ENCODE results near the gene EGFR.
A peak's percentile ranks its signal among the peaks of the same experiment; 100 is the strongest.

EGFR gene

GRCh38 chr7:55018361-55019190 is at the start of gene EGFR:
Gene EGFR, plus strand, starts transcription at chr7:55019017. Its CDS starts 261 bp downstream, at chr7:55019278.
- peak; percentile 10 for DNase-seq

DNA sequence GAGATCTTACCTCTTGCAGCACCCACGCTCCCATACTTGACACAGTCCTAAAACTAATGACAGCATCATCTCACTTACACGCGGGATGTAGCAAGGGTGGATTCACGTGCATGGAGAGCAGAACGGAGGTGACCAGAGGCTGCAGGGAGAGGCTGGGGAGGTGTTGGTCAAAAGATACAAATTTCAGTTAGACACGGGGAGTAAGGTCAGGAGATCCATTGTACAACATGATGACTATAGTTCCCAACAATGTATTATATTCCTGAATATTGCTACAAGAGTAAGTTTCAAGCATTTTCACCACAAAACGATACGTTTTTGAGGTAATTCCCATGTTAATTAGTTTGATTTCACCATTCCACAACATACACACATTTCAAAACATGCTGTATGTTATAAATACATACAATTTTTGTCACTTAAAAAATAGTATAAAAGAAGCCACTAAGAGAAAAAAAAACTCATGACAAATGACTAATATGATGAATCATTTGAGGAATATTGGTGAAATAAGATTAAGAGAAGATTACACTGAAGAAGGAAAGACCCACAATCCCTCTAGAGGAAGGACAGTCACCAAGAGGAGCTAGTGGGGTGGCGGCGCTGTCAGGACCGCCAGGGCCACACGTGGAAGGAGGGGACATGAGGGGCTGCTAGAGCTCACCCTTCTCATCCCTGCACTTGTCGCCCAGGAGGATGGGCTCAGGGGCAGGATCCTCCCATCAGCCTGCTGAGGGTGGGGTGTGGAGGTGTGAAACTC is 49.4 kb upstream of the EGFR start:
- no peak for DNase-seq

DNA sequence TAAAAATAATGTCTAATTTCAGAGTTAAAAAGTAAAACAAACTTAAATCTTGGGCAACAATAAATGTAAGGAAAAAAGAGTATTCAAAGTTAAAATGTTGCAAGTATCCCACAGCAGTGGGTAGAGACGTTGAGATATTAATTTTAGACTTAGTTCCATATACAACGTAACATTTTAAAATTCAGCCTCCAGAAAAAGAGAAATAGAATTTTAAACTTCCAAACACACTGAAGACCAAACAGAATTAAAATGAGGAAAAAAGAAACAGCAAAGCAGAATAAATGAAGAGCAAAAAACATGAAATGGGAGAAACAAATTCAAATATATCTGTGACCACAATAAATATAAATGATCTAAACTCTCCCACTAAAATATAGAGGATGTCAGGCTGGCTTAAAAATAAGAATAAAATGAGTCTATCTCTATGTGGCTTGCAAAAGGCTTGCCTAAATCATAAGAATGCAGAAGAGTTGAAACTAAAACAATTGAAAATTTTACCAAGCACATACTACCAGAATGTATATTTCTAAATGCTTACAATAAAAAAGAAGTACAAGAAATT is 46.0 kb upstream of the EGFR start:
- DNase-seq: no peak

DNA sequence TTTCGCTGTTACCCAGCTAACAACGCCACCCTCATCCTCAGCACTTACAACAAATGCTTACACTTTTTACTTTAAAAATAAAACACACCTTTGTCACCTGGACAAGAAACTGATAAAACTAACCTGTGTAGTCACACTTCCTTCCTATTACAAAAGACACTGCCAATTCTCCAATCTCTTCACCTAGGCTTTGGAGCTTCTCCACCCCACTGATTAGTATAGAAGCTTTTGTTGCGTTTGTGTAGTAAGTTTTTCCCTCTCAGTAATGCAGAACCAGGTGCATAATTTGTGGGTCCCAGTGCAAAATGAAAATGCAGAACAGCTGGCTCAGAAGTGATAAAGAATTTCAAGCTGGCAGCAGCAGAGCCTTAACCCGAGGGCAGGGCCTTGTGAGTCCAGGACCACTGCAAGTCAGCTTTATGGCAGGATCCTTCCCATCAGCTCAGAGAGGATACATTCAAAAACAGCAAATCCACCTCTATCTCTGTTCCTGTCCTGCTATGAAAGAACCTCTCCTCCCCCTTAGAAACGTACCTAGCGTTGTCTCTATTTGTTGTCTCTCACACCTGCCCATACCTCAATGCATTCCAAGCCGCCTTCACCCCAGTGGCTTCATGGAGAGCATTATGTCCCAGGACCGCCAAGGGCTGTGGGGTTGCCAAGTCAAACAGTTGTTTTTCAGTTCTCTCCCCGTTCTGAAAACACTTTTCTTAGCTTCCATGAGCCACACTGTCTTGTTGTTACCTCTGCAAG is 40.3 kb upstream of the EGFR start:
- no peak for DNase-seq

DNA sequence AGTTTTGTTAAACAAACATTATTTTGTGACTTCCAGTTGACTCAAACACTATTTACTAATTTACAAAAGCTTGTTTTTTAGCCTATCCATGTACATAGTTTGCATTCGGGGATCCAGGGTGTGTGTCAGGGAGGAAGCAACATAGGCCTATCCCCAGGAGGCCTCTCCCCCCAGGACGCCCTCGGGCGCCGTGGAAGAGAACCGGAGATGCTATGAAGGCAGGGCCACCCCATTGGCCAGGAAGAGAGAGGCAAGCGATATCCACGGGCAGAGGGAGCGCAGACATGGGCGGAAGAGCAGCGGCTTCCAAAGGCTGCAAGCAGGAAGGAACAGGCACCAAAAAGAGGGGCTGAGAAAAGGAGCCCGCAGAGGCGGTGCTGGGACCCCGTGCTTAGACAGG is 38.3 kb upstream of the EGFR start:
- no peak for DNase-seq

GRCh38 chr7:54981913-54982312 is 36.9 kb upstream of the EGFR start:
- DNase-seq: no peak

GRCh38 chr7:54985426-54986330 is 33.1 kb upstream of the EGFR start:
- no peak for DNase-seq

GRCh38 chr7:54986716-54987115 is 32.1 kb upstream of the EGFR start:
- no peak for DNase-seq

DNA sequence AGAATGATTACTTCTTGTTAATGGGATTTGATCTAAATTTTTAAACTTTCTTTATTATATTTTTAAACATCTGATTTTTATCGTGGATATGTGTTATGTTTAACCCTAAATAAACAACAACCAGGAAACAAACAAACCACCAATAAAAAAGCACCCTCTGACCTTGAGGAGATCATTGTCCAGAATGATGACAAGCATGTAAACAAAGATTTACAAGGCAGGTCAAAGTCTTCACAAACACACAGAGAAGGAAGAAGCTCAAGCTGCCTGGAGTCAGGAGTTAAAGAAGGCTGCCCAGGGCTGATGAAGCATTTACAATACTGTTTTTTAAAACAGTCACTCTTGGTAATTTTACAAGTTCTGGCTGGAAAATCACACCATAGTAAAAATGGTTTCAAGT is 31.0 kb upstream of the EGFR start:
- no peak for DNase-seq

- DNase-seq: no peak
These were observed 30.3 kb upstream of the EGFR start for GRCh38 chr7:54988516-54988915.

- DNase-seq: no peak
These were observed 29.2 kb upstream of the EGFR start for GRCh38 chr7:54989453-54990225.

- DNase-seq: no peak
These were observed 27.5 kb upstream of the EGFR start for GRCh38 chr7:54991341-54991740.

- DNase-seq: no peak
These were observed 25.8 kb upstream of the EGFR start for GRCh38 chr7:54992871-54993475.

- no peak for DNase-seq
These were observed 23.7 kb upstream of the EGFR start for GRCh38 chr7:54995166-54995565.

- DNase-seq: no peak
These were observed 23.0 kb upstream of the EGFR start for GRCh38 chr7:54995610-54996363.

DNA sequence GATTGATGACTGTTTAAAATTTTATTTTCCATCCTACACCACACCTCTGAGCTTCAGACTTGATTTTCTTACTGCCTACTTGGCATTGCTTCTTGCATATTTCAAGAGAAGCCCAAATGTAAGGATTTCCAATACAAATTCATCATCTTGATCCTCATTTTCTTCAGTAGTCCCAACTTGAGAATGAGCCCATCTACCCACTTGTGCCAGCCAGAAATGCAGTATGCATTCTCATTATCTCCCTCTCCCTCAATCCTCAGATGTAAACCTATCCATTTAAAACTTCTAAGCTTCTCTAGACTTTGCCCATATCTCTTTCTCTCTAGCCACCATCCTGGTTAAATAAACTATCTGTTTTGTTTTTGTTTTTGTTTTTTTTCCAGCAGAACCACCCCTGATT is 22.4 kb upstream of the EGFR start:
- no peak for DNase-seq

GRCh38 chr7:55004579-55004978 is 14.2 kb upstream of the EGFR start:
- no peak for DNase-seq

- DNase-seq: no peak
These were observed 13.5 kb upstream of the EGFR start for GRCh38 chr7:55005241-55005851.

DNA sequence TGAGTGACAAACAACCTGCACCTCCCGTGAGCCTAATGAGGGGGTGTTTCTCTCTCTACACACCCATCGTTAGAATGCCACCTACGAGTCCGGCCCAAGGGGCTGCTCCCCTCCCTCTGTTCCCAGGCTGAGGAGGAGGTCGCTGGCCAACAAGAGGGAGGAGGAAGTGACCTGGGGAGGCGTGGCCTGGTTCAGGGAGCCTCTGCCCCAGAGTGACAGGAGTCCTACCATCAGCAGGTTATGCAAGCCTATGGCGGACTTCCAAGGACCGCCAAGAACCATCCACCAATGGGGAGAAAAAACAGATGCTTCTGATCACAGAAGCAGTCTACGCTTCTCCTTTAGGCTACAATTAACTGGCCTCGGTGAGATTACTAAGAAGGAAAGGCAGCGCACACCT is 12.3 kb upstream of the EGFR start:
- no peak for DNase-seq

- DNase-seq: no peak
These were observed 5.0 kb upstream of the EGFR start for GRCh38 chr7:55013851-55014250.

All from NCI-H1694 treated with DMSO at 0.1 percent for 48 hours (cell line).